GM23338 (cell line): Measurements from ENCODE around the gene FOXD2. TPM values are rescaled to one million over a fixed set of nuclear protein-coding genes. Genes with fewer than 3 reads are reported as not detected.

Experiments
- ATAC-seq: fragments of 200-7000 bp; cut with Tn5 transposase; 3 replicates; pipeline ENCODE4 v1.9.1; 2020
- DNase-seq: peaks from one replicate; pipeline ENCODE4 v3.0.0-alpha.2; 2015; ENCODE audit warnings: low spot score
- H2AFZ ChIP-seq: fragments of 200-600 bp; sonication (generic); 2 replicates; pipeline ENCODE4 v1.8.0; 2016; ENCODE audit warnings: antibody characterized with exemption, mild to moderate bottlenecking, moderate library complexity
- H3F3A ChIP-seq: fragments of 200-600 bp; sonication (generic); replicated peaks from 2 replicates; pipeline ENCODE4 v1.8.0; 2017; ENCODE audit warnings: antibody characterized with exemption, mixed run types, low read depth
- H3K27ac ChIP-seq: fragments of 200-600 bp; sonication (generic); 2 replicates; pipeline ENCODE4 v1.6.1; 2016; ENCODE audit warnings: low read depth
- H3K27me3 ChIP-seq: fragments of 200-600 bp; sonication (generic); 2 replicates; pipeline ENCODE4 v1.8.0; 2016; ENCODE audit warnings: mild to moderate bottlenecking, mixed run types, moderate library complexity; ENCODE audit not compliant: insufficient read depth
- H3K36me3 ChIP-seq: fragments of 200-600 bp; sonication (generic); 2 replicates; pipeline ENCODE4 v1.8.0; 2016; ENCODE audit warnings: mild to moderate bottlenecking; ENCODE audit not compliant: insufficient read depth
- H3K4me1 ChIP-seq: fragments of 200-600 bp; sonication (generic); 2 replicates; pipeline ENCODE4 v1.8.0; 2016; ENCODE audit warnings: mild to moderate bottlenecking, moderate library complexity; ENCODE audit not compliant: insufficient read depth
- H3K4me2 ChIP-seq: fragments of 200-600 bp; sonication (generic); 2 replicates; pipeline ENCODE4 v1.7.1; 2017; ENCODE audit warnings: mixed run types
- H3K4me3 ChIP-seq: fragments of 200-600 bp; sonication (generic); 2 replicates; pipeline ENCODE4 v1.6.1; 2016; ENCODE audit warnings: mixed run types
- H3K79me2 ChIP-seq: fragments of 200-600 bp; sonication (generic); replicated peaks from 2 replicates; pipeline ENCODE4 v1.8.0; 2017; ENCODE audit warnings: mild to moderate bottlenecking; ENCODE audit not compliant: insufficient read depth
- H3K9me2 ChIP-seq: fragments of 200-600 bp; sonication (generic); 2 replicates; pipeline ENCODE4 v1.8.0; 2017; ENCODE audit not compliant: insufficient read depth
- H4K20me1 ChIP-seq: fragments of 200-600 bp; sonication (generic); replicated peaks from 2 replicates; pipeline ENCODE4 v1.8.0; 2017; ENCODE audit warnings: mild to moderate bottlenecking; ENCODE audit not compliant: insufficient read depth
- H3K27ac Mint-ChIP-seq: 2 replicates; pipeline ENCODE4 v1.8.0; 2020; ENCODE audit warnings: inconsistent platforms, mild to moderate bottlenecking, moderate library complexity, mixed read lengths
- H3K27me3 Mint-ChIP-seq: 3 replicates; pipeline ENCODE4 v1.8.0; 2022; ENCODE audit warnings: low read depth, mild to moderate bottlenecking, moderate library complexity, mixed read lengths, inconsistent platforms; ENCODE audit not compliant: insufficient read depth, poor library complexity
- H3K36me3 Mint-ChIP-seq: 3 replicates; pipeline ENCODE4 v1.8.0; 2021; ENCODE audit warnings: low read depth, mild to moderate bottlenecking, inconsistent platforms, moderate library complexity, mixed read lengths
- H3K4me1 Mint-ChIP-seq: 3 replicates; pipeline ENCODE4 v1.8.0; 2020; ENCODE audit warnings: mild to moderate bottlenecking, inconsistent platforms, mixed read lengths
- H3K4me3 Mint-ChIP-seq: 3 replicates; pipeline ENCODE4 v1.8.0; 2021; ENCODE audit warnings: moderate library complexity, mild to moderate bottlenecking, inconsistent platforms, mixed read lengths
- H3K9me3 Mint-ChIP-seq: 3 replicates; pipeline ENCODE4 v1.8.0; 2020; ENCODE audit warnings: moderate library complexity, mild to moderate bottlenecking, inconsistent platforms, mixed read lengths
- EZH2phosphoT487 ChIP-seq: fragments of 200-600 bp; sonication (generic); IDR thresholded peaks from one replicate; pipeline ENCODE4 v1.8.1; 2018; ENCODE audit warnings: antibody characterized with exemption; ENCODE audit not compliant: unreplicated experiment
- NANOG ChIP-seq: IDR thresholded peaks from 2 replicates; pipeline ENCODE4 v1.6.1; 2016; ENCODE audit warnings: antibody characterized with exemption, borderline replicate concordance
- POLR2AphosphoS5 ChIP-seq: IDR thresholded peaks from 2 replicates; pipeline ENCODE4 v1.6.1; 2016; ENCODE audit warnings: antibody characterized with exemption, low read depth
- ZNF114 ChIP-seq: fragments of 250-450 bp; sonication (Bioruptor Pico); IDR thresholded peaks from 2 replicates; pipeline ENCODE4 v1.5.0; 2020; ENCODE audit warnings: mild to moderate bottlenecking, moderate library complexity
- ZNF331 ChIP-seq: fragments of 250-450 bp; sonication (Bioruptor Pico); IDR thresholded peaks from 2 replicates; pipeline ENCODE4 v1.5.0; 2020; ENCODE audit warnings: low read depth, mild to moderate bottlenecking, moderate library complexity
- ZNF462 ChIP-seq: fragments of 250-450 bp; sonication (Bioruptor Pico); IDR thresholded peaks from 2 replicates; pipeline ENCODE4 v1.5.0; 2020; ENCODE audit warnings: mild to moderate bottlenecking, moderate library complexity
- polyA plus RNA-seq: library from polyadenylated mRNA; unstranded; fragments of >200 nt; fragmentation: Nextera tagmentation; extraction: Ambion mirVana; gene quantifications from 2 replicates; pipeline ENCODE4 v1.2.1, GENCODE V29; 2016
- total RNA-seq: library from RNA; depleted of rRNA; stranded (reverse); fragments of >200 nt; shearing (Covaris generic); gene quantifications from 2 replicates; pipeline ENCODE4 v1.2.3, GENCODE V29; 2014

The FOXD2 gene
- total and polyA plus RNA-seq, 2 experiments from 2014 or later, result 0.28 TPM; not detected in 1

DNA sequence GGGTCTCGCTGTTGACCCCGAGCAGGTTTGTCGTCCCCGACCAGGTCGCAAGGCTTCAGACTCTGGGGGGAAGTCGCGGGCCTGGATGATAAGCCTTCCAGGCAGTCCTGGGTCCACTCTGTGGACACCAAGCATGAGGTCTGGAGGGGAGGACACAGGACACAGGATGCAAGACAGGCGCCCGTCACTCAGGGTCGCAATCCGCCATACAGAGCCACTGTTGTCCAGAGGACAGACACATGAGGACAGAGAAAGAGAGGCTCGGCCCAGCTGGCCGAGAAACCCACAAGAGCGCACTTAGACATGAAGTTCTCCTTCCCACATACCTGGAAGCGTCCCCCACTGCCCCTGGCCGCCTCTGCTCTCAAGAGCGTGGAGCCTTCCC is 4.8 kb upstream of the FOXD2 start (continued):
- TF ChIP-seq ZNF462 (CRISPR knock-in tag) (no peak), POLR2AphosphoS5 (no peak)

GRCh38 chr1:47433477-47434050 is 4.3 kb upstream of the FOXD2 start:
- Histone ChIP-seq H3F3A (no peaks in the 10 kb centered on the region), H3K27ac (no peak overlapping the region), H2AFZ (peak overlapping the region; percentile 74; the same call in 1 of the 2 replicates), H4K20me1 (peaks cover 6% of the 10 kb centered on the region; the same call in 1 of the 2 replicates), H3K9me2 (no peaks in the 10 kb centered on the region), H3K27me3 (peaks cover 98% of the 10 kb centered on the region), H3K4me3 (peak overlapping the region; percentile 61), H3K4me2 (peak overlapping the region; percentile 82), H3K4me1 (peaks cover 35% of the 10 kb centered on the region), H3K79me2 (no peaks in the 10 kb centered on the region), H3K36me3 (no peaks in the 10 kb centered on the region)
- Mint-ChIP-seq H3K9me3 (peaks cover 4% of the 10 kb centered on the region; the same call in 2 of the 3 replicates), H3K36me3 (no peaks in the 10 kb centered on the region), H3K27me3 (peaks cover 86% of the 10 kb centered on the region), H3K27ac (no peak overlapping the region), H3K4me3 (peak overlapping the region; percentile 70), H3K4me1 (peaks cover 40% of the 10 kb centered on the region)
- DNase-seq (peak; percentile 36), ATAC-seq (no peak)
- TF ChIP-seq ZNF114 (CRISPR knock-in tag) (no peak), ZNF462 (CRISPR knock-in tag) (no peak), ZNF331 (CRISPR knock-in tag) (no peak), NANOG (no peak), EZH2phosphoT487 (peak; percentile 37)
